Measurements from ENCODE around the gene SERAC1.

SERAC1 gene

GRCh38 chr6:158080849-158081656, 87.0 kb downstream of the SERAC1 start:
- no peak for DNase-seq (ENCODE audit: low read depth in 2 of 2)

- no peak for DNase-seq (ENCODE audit: low read depth in 2 of 2)
These were observed 89.7 kb downstream of the SERAC1 start for GRCh38 chr6:158078320-158078719.

- no peak for DNase-seq (ENCODE audit: low read depth in 2 of 2)
These were observed 90.4 kb downstream of the SERAC1 start for GRCh38 chr6:158077676-158078075.

DNA sequence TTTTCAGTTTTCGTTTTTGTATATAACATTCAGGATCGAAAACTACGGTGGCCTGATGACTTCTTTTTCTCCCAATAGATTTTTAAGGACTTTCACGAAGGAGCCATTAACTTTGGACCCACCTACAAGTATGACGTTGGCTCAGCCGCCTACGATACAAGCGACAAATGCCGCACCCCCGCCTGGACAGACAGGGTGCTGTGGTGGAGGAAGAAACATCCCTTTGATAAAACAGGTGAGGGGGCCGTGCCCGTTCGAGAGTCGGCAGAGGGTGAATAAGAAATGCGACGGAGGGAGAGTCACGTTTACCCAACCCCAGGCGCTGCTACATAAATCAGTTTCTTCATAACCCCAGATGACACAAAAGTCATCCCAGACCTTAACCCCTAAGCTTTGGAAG, 91.5 kb downstream of the SERAC1 start:
- DNase-seq (ENCODE audit: low read depth in 2 of 2) = no peak

DNA sequence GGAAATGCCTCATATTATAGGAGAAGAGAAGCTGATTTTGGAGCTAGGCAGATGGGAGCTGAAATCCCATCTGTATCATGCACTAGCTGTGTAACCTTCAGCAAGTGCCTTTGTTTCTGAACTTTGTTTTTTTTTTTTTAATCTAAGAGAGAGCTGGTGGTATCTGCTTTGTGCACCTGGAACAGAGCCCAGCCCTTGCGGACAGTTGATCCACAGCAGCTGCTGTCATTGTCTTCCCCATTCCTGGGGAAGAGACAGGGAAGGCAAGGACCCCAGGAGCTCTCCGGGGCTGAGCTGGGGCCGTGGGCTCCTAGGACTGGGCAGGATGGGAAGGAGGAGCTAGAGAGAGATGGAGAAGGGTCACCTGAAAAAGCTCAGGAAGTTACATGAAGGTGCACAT, 94.3 kb downstream of the SERAC1 start:
- DNase-seq (ENCODE audit: low read depth in 2 of 2) = no peak

- peak; percentile 31 to 55 for DNase-seq (ENCODE audit: low read depth in 2 of 2)
These were observed 95.9 kb downstream of the SERAC1 start for GRCh38 chr6:158072083-158072721.

DNA sequence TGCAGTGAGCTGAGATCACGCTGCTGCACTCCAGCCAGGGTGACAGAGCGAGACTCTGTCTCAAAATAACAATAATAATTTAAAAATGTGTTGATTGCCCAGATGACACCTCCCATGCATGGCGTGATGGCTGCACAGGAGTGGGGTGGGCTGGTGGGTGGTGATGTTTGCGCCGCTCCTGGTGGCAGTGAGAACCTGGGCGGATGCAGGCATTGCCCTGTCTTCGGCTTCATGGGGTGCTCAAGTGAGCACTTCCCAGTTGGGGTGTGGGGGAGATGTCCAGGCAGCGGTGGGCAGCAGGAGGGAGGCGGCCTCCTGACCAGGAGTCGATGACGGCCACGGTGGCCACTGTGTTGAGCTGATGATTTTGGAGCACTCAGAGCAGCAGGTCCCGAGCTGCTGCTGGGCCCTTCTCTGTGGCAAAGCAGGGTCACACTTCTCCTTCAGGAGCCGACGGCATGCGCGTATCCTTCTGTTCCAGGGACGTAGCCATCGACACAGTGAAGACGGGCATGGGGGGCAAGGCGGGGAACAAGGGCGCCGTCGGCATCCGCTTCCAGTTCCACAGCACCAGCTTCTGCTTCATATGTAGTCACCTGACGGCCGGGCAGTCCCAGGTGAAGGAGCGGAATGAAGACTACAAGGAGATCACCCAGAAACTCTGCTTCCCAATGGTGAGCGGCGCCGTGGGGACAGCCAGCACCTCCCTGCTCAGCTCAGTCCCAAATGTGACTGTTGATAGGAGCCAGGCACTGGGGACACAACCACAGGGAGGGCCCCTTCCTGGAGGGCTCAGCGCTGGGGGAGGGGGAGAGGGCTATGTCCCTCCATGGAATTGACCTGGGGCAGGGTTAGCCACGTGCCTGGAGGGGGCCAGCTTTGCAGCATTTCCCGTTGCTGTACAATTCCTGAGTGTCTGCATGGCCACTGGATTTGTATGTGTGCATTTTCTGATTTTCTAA, 96.7 kb downstream of the SERAC1 start:
- DNase-seq (ENCODE audit: low read depth in 2 of 2) = no peak

GRCh38 chr6:158070513-158070912, 97.5 kb downstream of the SERAC1 start:
- no peak for DNase-seq (ENCODE audit: low read depth in 2 of 2)

- no peak for DNase-seq (ENCODE audit: low read depth in 2 of 2)
These were observed 98.3 kb downstream of the SERAC1 start for GRCh38 chr6:158069800-158070195.

GRCh38 chr6:158068893-158069799, 98.9 kb downstream of the SERAC1 start:
- no peak for DNase-seq (ENCODE audit: low read depth in 2 of 2)

DNA sequence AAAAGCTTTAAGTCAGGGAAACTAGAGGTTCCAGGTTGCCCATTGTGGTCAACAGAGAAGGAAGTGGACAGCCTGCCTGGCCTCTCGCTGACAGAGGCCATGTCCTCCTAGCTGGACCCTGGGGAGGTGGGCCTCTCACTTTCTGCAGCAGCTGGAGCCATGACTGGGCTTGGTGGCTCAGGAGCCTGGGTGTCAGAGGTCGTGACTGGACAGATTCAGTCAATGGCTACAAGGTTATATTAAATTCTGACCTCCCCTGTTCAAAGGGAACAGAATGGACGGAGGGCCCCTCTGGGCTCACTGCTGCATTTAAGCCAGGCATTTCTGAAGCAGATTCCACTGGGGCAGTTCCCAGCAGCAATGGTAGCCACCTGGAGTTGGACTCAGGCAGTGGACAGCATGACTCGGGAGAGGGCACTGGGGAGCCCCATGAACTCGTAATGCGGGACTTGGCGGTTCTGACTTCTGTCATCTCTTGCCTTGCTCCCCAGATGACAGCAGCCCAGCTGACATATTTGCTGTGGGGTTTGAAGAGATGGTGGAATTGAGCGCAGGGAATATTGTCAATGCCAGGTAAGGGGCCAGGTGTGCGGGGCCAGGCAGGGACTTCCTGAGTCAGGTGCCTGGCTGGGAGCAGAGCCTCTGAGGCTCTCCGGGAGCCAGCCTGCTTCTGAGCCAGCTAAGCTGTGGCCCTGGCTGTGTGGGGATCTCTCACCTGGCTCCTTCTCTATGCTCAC, 99.7 kb downstream of the SERAC1 start:
- DNase-seq (ENCODE audit: low read depth in 2 of 2) = no peak

- no peak for DNase-seq (ENCODE audit: low read depth in 2 of 2)
These were observed 100.5 kb downstream of the SERAC1 start for GRCh38 chr6:158067436-158068015.

GRCh38 chr6:158066136-158066781, 101.8 kb downstream of the SERAC1 start:
- no peak for DNase-seq (ENCODE audit: low read depth in 2 of 2)

GRCh38 chr6:158064725-158065251, 103.3 kb downstream of the SERAC1 start:
- DNase-seq (ENCODE audit: low read depth in 2 of 2) = no peak

- no peak for DNase-seq (ENCODE audit: low read depth in 2 of 2)
These were observed 104.3 kb downstream of the SERAC1 start for GRCh38 chr6:158063736-158064135.

GRCh38 chr6:158061709-158062461, 106.2 kb downstream of the SERAC1 start:
- no peak for DNase-seq (ENCODE audit: low read depth in 2 of 2)

- no peak for DNase-seq (ENCODE audit: low read depth in 2 of 2)
These were observed 106.7 kb downstream of the SERAC1 start for GRCh38 chr6:158061361-158061708.

GRCh38 chr6:158060455-158061360, 107.4 kb downstream of the SERAC1 start:
- DNase-seq (ENCODE audit: low read depth in 2 of 2) = no peak

Measured in stimulated activated CD8-positive, alpha-beta memory T cell treated with anti-CD3 and anti-CD28 coated beads, Interleukin-2, amount 100 ng/mL, for 1 hour (primary cell).